Trophoblast cell (in vitro differentiated cells and primary cell): ENCODE data around the gene TDRD6.
"Not testable (repeated sequence)": the region's sequence is repeated elsewhere in the genome, so short reads cannot be mapped to it uniquely, and the experiment has no call there.

ENCODE experiments used
- DNase-seq, 2 donors: peaks; one replicate each; pipeline ENCODE4 v3.0.0-alpha.2; 2016
- H2AFZ ChIP-seq: 2 replicates; pipeline ENCODE4 v1.6.1; 2013; ENCODE audit warnings: low read length, moderate library complexity, mild to moderate bottlenecking; ENCODE audit not compliant: insufficient read depth, poor library complexity
- H2AK5ac ChIP-seq: 2 replicates; pipeline ENCODE4 v1.6.1; 2013; ENCODE audit warnings: mild to moderate bottlenecking, low read length
- H2BK120ac ChIP-seq: 2 replicates; pipeline ENCODE4 v1.6.1; 2013; ENCODE audit warnings: low read length, mild to moderate bottlenecking, moderate library complexity; ENCODE audit not compliant: insufficient read depth, poor library complexity
- H2BK12ac ChIP-seq: 2 replicates; pipeline ENCODE4 v1.6.1; 2013; ENCODE audit warnings: mild to moderate bottlenecking, low read length, moderate library complexity
- H2BK5ac ChIP-seq: 2 replicates; pipeline ENCODE4 v1.6.1; 2013; ENCODE audit warnings: low read length, low read depth, moderate library complexity, mild to moderate bottlenecking; ENCODE audit not compliant: poor library complexity
- H3K14ac ChIP-seq: 2 replicates; pipeline ENCODE4 v1.6.1; 2013; ENCODE audit warnings: mild to moderate bottlenecking, low read length
- H3K18ac ChIP-seq: 2 replicates; pipeline ENCODE4 v1.6.1; 2013; ENCODE audit warnings: mild to moderate bottlenecking, low read length
- H3K23ac ChIP-seq: 2 replicates; pipeline ENCODE4 v1.6.1; 2013; ENCODE audit warnings: low read length
- H3K27ac ChIP-seq: 2 replicates; pipeline ENCODE4 v1.5.1; 2013; ENCODE audit warnings: low read depth, mild to moderate bottlenecking, inconsistent platforms, low read length, moderate library complexity
- H3K27me3 ChIP-seq: 2 replicates; pipeline ENCODE4 v1.6.1; 2013; ENCODE audit warnings: inconsistent platforms, mild to moderate bottlenecking, low read length, moderate library complexity; ENCODE audit not compliant: insufficient read depth
- H3K36me3 ChIP-seq, 2 experiments: 1 replicate in 1 of 2; 2 replicates in 1 of 2; pipeline ENCODE4 v1.6.1; 2013; ENCODE audit warnings: low read length in 2 of 2, mild to moderate bottlenecking in 2 of 2, moderate library complexity in 1 of 2; ENCODE audit not compliant: insufficient read depth in 2 of 2, control insufficient read depth in 1 of 2
- H3K4ac ChIP-seq: 2 replicates; pipeline ENCODE4 v1.6.1; 2013; ENCODE audit warnings: low read depth, mild to moderate bottlenecking, low read length, moderate library complexity
- H3K4me1 ChIP-seq, 2 experiments: 1 replicate in 1 of 2; 2 replicates in 1 of 2; pipeline ENCODE4 v1.6.1; 2013; ENCODE audit warnings: low read length in 2 of 2, mild to moderate bottlenecking in 2 of 2, moderate library complexity in 1 of 2; ENCODE audit not compliant: insufficient read depth in 2 of 2, control insufficient read depth in 1 of 2
- H3K4me2 ChIP-seq: 2 replicates; pipeline ENCODE4 v1.6.1; 2013; ENCODE audit warnings: inconsistent platforms, mild to moderate bottlenecking, low read length, moderate library complexity
- H3K4me3 ChIP-seq: 2 replicates; pipeline ENCODE4 v1.5.1; 2013; ENCODE audit warnings: mild to moderate bottlenecking, low read depth, low read length, inconsistent platforms
- H3K79me1 ChIP-seq: one replicate; pipeline ENCODE4 v1.6.1; 2013; ENCODE audit warnings: low read length
- H3K79me2 ChIP-seq: 2 replicates; pipeline ENCODE4 v1.6.1; 2013; ENCODE audit warnings: low read length, mild to moderate bottlenecking; ENCODE audit not compliant: control insufficient read depth, insufficient read depth, poor library complexity
- H3K9ac ChIP-seq: 2 replicates; pipeline ENCODE4 v1.6.1; 2013; ENCODE audit warnings: mild to moderate bottlenecking, low read length
- H3K9me3 ChIP-seq: 2 replicates; pipeline ENCODE4 v1.6.1; 2013; ENCODE audit warnings: low read depth, mild to moderate bottlenecking, control low read depth, inconsistent platforms, low read length; ENCODE audit not compliant: insufficient read depth
- H4K12ac ChIP-seq: 2 replicates; pipeline ENCODE4 v1.6.1; 2013; ENCODE audit warnings: low read depth, mild to moderate bottlenecking, low read length, moderate library complexity
- H4K8ac ChIP-seq: 2 replicates; pipeline ENCODE4 v1.6.1; 2013; ENCODE audit warnings: low read depth, mild to moderate bottlenecking, low read length, moderate library complexity
- H4K91ac ChIP-seq: one replicate; pipeline ENCODE4 v1.6.1; 2013; ENCODE audit warnings: low read depth, mild to moderate bottlenecking, low read length, moderate library complexity
- WGBS: extraction: QIAGEN DNeasy Blood & Tissue Kit; methylation state at CpG from one replicate; pipeline ENCODE4 v1.1.7; 2013; ENCODE audit warnings: missing lambda C conversion rate; ENCODE audit not compliant: insufficient read length, insufficient coverage; ENCODE audit errors: extremely low coverage; 5-methylcytosine and 5-hydroxymethylcytosine counted together

Gene TDRD6

DNA sequence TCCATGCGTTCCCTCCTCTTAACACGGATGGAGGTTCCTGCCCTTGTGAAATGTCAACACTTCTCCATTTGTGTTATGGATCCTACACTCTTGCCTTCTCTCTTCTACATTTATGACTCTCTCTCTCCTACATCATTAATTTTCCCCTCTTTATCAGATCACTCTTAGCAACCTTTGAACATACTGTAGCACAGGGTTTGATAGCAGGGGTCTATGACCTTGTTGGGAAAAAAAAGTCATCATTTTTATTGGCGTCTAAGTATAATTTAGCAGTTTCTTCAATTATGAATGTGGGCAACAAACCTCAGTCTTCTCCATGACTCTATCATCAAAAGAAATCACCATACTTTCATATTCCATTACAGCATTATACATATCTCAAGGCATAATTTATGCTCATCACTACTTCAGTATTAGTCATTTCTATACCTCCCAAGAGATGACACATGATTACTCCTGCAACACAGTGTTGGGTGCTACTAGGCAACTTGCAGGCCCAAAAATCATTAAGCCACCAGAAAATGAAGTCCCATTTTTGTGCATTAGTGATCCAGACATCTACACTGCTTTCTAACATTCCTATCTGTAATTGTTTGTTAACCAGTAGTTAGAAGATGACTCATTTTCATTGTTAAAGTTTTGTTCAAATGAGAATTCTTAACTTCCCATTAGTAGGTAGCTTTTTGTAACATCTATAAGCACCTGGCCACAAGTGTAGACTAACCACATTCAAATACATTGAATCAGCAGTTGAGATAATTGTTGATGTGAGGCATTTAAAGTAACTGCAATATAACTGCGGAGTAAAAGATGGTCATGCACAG, 44.5 kb upstream of the TDRD6 start:
- whole genome bisulfite sequencing, result no CpG with 5 or more reads among the region's 4 CpGs
- Histone ChIP-seq H3K79me1 (no peaks in the 10 kb centered on the region), H3K27me3 (no peaks in the 10 kb centered on the region), H2AFZ (no peak overlapping the region), H3K14ac (no peak overlapping the region), H3K27ac (no peak overlapping the region), H3K79me2 (no peaks in the 10 kb centered on the region), H4K8ac (no peak overlapping the region), H2BK12ac (no peak overlapping the region), H3K4me2 (no peak overlapping the region), H2BK120ac (no peak overlapping the region), H3K9me3 (no peaks in the 10 kb centered on the region), H3K36me3 (no peaks in the 10 kb centered on the region), H4K12ac (no peak overlapping the region), H2BK5ac (no peak overlapping the region), H2AK5ac (no peak overlapping the region), H3K18ac (no peak overlapping the region), H4K91ac (no peak overlapping the region), H3K4me3 (no peak overlapping the region), H3K9ac (no peak overlapping the region), H3K4me1 (peaks cover 0 to 2% of the 10 kb centered on the region in 2 experiments), H3K4ac (no peak overlapping the region), H3K23ac (no peak overlapping the region)
- peak; percentile 67 to 92 for DNase-seq

- DNase-seq, result no peak
- no peak overlapping the region for H4K12ac ChIP-seq
Measured at GRCh38 chr6:46645265-46645664, 42.4 kb upstream of the TDRD6 start.

DNA sequence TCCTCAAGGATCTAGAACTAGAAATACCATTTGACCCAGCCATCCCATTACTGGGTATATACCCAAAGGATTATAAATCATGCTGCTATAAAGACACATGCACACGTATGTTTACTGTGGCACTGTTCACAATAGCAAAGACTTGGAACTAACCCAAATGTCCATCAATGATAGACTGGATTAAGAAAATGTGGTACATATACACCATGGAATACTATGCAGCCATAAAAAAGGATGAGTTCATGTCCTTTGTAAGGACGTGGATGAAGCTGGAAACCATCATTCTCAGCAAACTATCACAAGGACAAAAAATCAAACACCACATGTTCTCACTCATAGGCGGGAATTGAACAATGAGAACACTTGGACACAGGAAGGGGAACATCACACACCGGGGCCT, 39.6 kb upstream of the TDRD6 start:
- not testable (repeated sequence) for H3K4ac ChIP-seq, H2BK5ac ChIP-seq, H3K4me1 ChIP-seq, H3K27ac ChIP-seq, H3K9me3 ChIP-seq, H3K4me3 ChIP-seq, H4K91ac ChIP-seq, H4K12ac ChIP-seq, H3K36me3 ChIP-seq, DNase-seq, H3K27me3 ChIP-seq, H2AFZ ChIP-seq, H3K14ac ChIP-seq, H2BK12ac ChIP-seq, H4K8ac ChIP-seq, H3K9ac ChIP-seq, H2AK5ac ChIP-seq, H3K23ac ChIP-seq, H2BK120ac ChIP-seq, H3K18ac ChIP-seq, H3K79me1 ChIP-seq, H3K4me2 ChIP-seq, H3K79me2 ChIP-seq
- no CpG with 5 or more reads among the region's 4 CpGs for WGBS

More at GRCh38 chr6:46645265-46645664, 42.4 kb upstream of the TDRD6 start:
- no peak overlapping the region for H4K8ac ChIP-seq
- H3K4ac ChIP-seq, result no peak overlapping the region
- H2AK5ac ChIP-seq, result no peak overlapping the region
- H3K23ac ChIP-seq, result no peak overlapping the region
- H2AFZ ChIP-seq, result no peak overlapping the region
- no peaks in the 10 kb centered on the region for H3K79me1 ChIP-seq
- H4K91ac ChIP-seq, result no peak overlapping the region
- no peak overlapping the region for H2BK12ac ChIP-seq
- H2BK120ac ChIP-seq, result no peak overlapping the region
- H3K36me3 ChIP-seq, result no peaks in the 10 kb centered on the region
- no peak overlapping the region for H2BK5ac ChIP-seq
- no CpG with 5 or more reads among the region's 1 CpG for WGBS
- H3K14ac ChIP-seq, result no peak overlapping the region
- no peaks in the 10 kb centered on the region for H3K27me3 ChIP-seq
- H3K9me3 ChIP-seq, result no peaks in the 10 kb centered on the region
- no peak overlapping the region for H3K4me2 ChIP-seq
- H3K79me2 ChIP-seq, result no peaks in the 10 kb centered on the region
- H3K27ac ChIP-seq, result no peak overlapping the region
- no peak overlapping the region for H3K18ac ChIP-seq
- no peaks in the 10 kb centered on the region for H3K4me1 ChIP-seq
- no peak overlapping the region for H3K9ac ChIP-seq
- H3K4me3 ChIP-seq, result no peak overlapping the region

GRCh38 chr6:46648869-46649492, 38.7 kb upstream of the TDRD6 start:
- Histone ChIP-seq H3K14ac (no peak overlapping the region), H3K9ac (no peak overlapping the region), H2AK5ac (no peak overlapping the region), H3K9me3 (no peaks in the 10 kb centered on the region), H3K4ac (no peak overlapping the region), H4K12ac (no peak overlapping the region), H3K27ac (no peak overlapping the region), H3K4me1 (peaks cover 0 to 4% of the 10 kb centered on the region in 2 experiments), H3K79me2 (peaks cover 2% of the 10 kb centered on the region), H3K4me2 (no peak overlapping the region), H2BK120ac (no peak overlapping the region), H3K23ac (no peak overlapping the region), H4K91ac (no peak overlapping the region), H3K18ac (no peak overlapping the region), H3K79me1 (no peaks in the 10 kb centered on the region), H3K36me3 (no peaks in the 10 kb centered on the region), H2BK12ac (no peak overlapping the region), H3K27me3 (peaks cover 3% of the 10 kb centered on the region), H4K8ac (no peak overlapping the region), H3K4me3 (no peak overlapping the region), H2AFZ (no peak overlapping the region), H2BK5ac (no peak overlapping the region)
- no CpG with 5 or more reads among the region's 5 CpGs for whole genome bisulfite sequencing
- DNase-seq, result peak in 1 of 2 donors; percentile 67
